Measurements from ENCODE around the gene MICALL2. TPM values are rescaled to one million over a fixed set of nuclear protein-coding genes. Genes with fewer than 3 reads are reported as not detected.

Gene MICALL2
- total and polyA plus RNA-seq, 3 donors from 2014 or later: 13.4 to 39.4 (median 29.4) TPM

- no peak for TF ChIP-seq POLR2A (IDR thresholded peaks at IDR 0.05)
- no peak for TF ChIP-seq CTCF (IDR thresholded peaks at IDR 0.05)
- Histone ChIP-seq H3K27me3 (no peaks in the 10 kb centered on the region), H3K36me3 (ENCODE audit: low read depth, missing control alignments) (no peaks in the 10 kb centered on the region), H3K4me1 (no peaks in the 10 kb centered on the region), H3K9me3 (no peaks in the 10 kb centered on the region), H3K27ac (no peak overlapping the region), H3K4me3 (peak overlapping the region in 1 of 2 donors; percentile 26)
- intact Hi-C loops (cut with DNase I; ENCODE audit: low total_unique reads): no loop called here
- 57 to 62% methylated on average over 13 to 18 of the region's 18 CpGs for WGBS, 2 donors
- DNase-seq: peak; percentile 61
Measured at GRCh38 chr7:1425292-1426136, 33.8 kb downstream of the MICALL2 start.

- intact Hi-C loops (cut with DNase I; ENCODE audit: low total_unique reads): no loop called here
- no peak for DNase-seq
- H3K9me3 ChIP-seq: no peaks in the 10 kb centered on the region
- no peaks in the 10 kb centered on the region for H3K27me3 ChIP-seq
- no peak overlapping the region for H3K27ac ChIP-seq
- no peak overlapping the region for H3K4me3 ChIP-seq
- no peaks in the 10 kb centered on the region for H3K4me1 ChIP-seq
- H3K36me3 ChIP-seq (ENCODE audit: low read depth, missing control alignments): no peaks in the 10 kb centered on the region
- TF ChIP-seq CTCF (IDR thresholded peaks at IDR 0.05) (no peak), POLR2A (IDR thresholded peaks at IDR 0.05) (no peak)
- 83 to 84% methylated on average over 11 to 12 of the region's 12 CpGs for WGBS, 2 donors
Measured at GRCh38 chr7:1424041-1424440, 35.2 kb downstream of the MICALL2 start.

- no peak overlapping the region for H3K4me3 ChIP-seq
Measured at GRCh38 chr7:1423264-1423811, 35.9 kb downstream of the MICALL2 start.

GRCh38 chr7:1422512-1423263 lies 36.6 kb downstream of the MICALL2 start:
- H3K4me3 ChIP-seq: no peak overlapping the region
- WGBS, 2 donors: 34 to 43% methylated on average over 16 to 21 of the region's 24 CpGs
- no peak overlapping the region for H3K27ac ChIP-seq
- H3K27me3 ChIP-seq: no peaks in the 10 kb centered on the region
- no peak for TF ChIP-seq CTCF (IDR thresholded peaks at IDR 0.05)
- no peak for TF ChIP-seq POLR2A (IDR thresholded peaks at IDR 0.05)
- no peak for DNase-seq
- H3K4me1 ChIP-seq: no peaks in the 10 kb centered on the region
- intact Hi-C loops (cut with DNase I; ENCODE audit: low total_unique reads): no loop called here
- H3K36me3 ChIP-seq (ENCODE audit: low read depth, missing control alignments): no peaks in the 10 kb centered on the region
- H3K9me3 ChIP-seq: no peaks in the 10 kb centered on the region

More at GRCh38 chr7:1423264-1423811, 35.9 kb downstream of the MICALL2 start:
- Histone ChIP-seq H3K4me1 (no peaks in the 10 kb centered on the region), H3K9me3 (no peaks in the 10 kb centered on the region), H3K36me3 (ENCODE audit: low read depth, missing control alignments) (no peaks in the 10 kb centered on the region), H3K27ac (no peak overlapping the region), H3K27me3 (no peaks in the 10 kb centered on the region)
- WGBS, 2 donors: 58 to 69% methylated on average over 5 of the region's 5 CpGs
- intact Hi-C loops (cut with DNase I; ENCODE audit: low total_unique reads): no loop called here
- TF ChIP-seq CTCF (IDR thresholded peaks at IDR 0.05) (no peak), POLR2A (IDR thresholded peaks at IDR 0.05) (no peak)
- no peak for DNase-seq

Measured in testis (tissue), 3 donors.